Mucosa of rectum (tissue), 2 donors: Measurements from ENCODE around the gene CHN1.

Experiments
- H3K27ac ChIP-seq, 2 donors: one replicate each; pipeline ENCODE4 v1.7.0; 2013; ENCODE audit warnings: inconsistent platforms in 2 of 2, low read depth in 2 of 2, low read length in 2 of 2
- H3K27me3 ChIP-seq, 2 donors: one replicate each; pipeline ENCODE4 v1.7.0; 2013; ENCODE audit warnings: low read length in 2 of 2; ENCODE audit not compliant: control insufficient read depth in 2 of 2, insufficient read depth in 2 of 2
- H3K36me3 ChIP-seq, 2 donors: one replicate each; pipeline ENCODE4 v1.7.0; 2013; ENCODE audit warnings: low read length in 2 of 2; ENCODE audit not compliant: control insufficient read depth in 2 of 2, insufficient read depth in 2 of 2
- H3K4me1 ChIP-seq, 2 donors: one replicate each; pipeline ENCODE4 v1.7.0; 2013; ENCODE audit warnings: low read length in 2 of 2, mild to moderate bottlenecking in 1 of 2; ENCODE audit not compliant: control insufficient read depth in 2 of 2, insufficient read depth in 2 of 2
- H3K4me3 ChIP-seq, 2 donors: one replicate each; pipeline ENCODE4 v1.7.0; 2013; ENCODE audit warnings: low read length in 2 of 2
- H3K9ac ChIP-seq, 2 donors: one replicate each; pipeline ENCODE4 v1.7.0; 2013; ENCODE audit warnings: low read length in 2 of 2, low read depth in 1 of 2, mild to moderate bottlenecking in 1 of 2
- H3K9me3 ChIP-seq, 2 donors: one replicate each; pipeline ENCODE4 v1.7.0; 2013; ENCODE audit warnings: low read length in 2 of 2; ENCODE audit not compliant: control insufficient read depth in 2 of 2
- donor health status: healthy.
- donor health status: Normal muscosa, but diverticular disease.

The CHN1 gene

DNA sequence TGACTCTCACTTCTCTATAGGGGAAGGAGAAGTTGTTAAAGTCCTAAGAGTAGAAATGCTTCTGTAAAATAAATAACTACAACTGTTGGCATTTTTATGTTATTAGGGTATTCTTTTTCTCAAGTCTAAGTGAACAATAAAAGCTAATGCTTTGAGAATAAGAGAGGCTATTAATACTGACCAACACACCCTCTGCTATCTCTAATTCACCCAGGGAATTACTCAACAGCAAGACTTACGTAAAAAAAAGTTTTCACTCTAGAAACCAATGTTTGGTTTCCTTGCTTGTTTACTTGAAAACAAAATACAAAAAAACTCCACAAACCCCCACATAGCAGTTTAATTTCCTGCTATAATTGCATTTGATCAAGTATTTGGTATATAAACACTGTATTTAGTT is 25.2 kb downstream of the CHN1 start:
- Histone ChIP-seq H3K9me3 (no peaks in the 10 kb centered on the region), H3K36me3 (no peaks in the 10 kb centered on the region), H3K4me3 (no peak overlapping the region), H3K27me3 (no peaks in the 10 kb centered on the region), H3K9ac (no peak overlapping the region), H3K27ac (no peak overlapping the region), H3K4me1 (no peaks in the 10 kb centered on the region)

DNA sequence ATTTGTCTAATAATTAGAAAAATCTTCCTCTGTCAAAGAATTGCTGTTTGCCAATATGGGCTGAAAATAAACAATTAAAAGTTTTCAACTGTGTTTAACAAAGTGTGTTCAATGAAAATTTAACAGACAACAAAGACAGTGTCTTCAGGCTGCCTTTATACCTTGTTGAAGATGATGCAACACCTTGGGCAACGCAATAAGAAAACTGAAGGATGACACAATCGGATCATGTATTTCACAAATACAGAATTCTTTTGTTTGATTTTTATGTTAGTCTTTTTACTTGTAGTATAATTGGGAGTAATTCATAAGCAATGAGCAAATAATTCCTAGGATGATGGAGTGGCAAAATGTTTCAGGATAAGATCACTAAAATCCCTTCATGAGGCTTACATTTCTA is 27.8 kb downstream of the CHN1 start:
- Histone ChIP-seq H3K27me3 (no peaks in the 10 kb centered on the region), H3K9ac (no peak overlapping the region), H3K4me3 (no peak overlapping the region), H3K9me3 (no peaks in the 10 kb centered on the region), H3K27ac (no peak overlapping the region), H3K4me1 (peaks cover 2 to 3% of the 10 kb centered on the region in 2 donors), H3K36me3 (no peaks in the 10 kb centered on the region)

DNA sequence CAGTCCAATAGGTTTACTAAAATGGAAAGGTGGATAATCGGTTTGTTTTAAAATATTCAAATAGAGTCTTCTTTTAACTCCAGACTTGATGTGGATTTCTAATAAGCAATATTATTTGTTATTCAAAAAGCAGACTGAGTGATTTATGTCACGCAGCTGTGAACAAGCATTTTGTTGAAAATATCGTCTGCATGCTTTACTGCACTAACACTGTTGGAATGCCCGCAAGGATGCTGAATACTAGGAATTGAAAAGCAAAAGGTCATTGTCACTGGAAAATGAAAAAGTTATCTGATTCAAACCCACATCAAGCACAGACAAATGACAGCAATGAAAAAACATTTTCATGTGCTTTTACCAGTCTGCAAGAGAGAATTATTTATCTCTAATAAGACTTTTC is 31.1 kb downstream of the CHN1 start:
- no peak overlapping the region for H3K4me3 ChIP-seq
- H3K9ac ChIP-seq, result no peak overlapping the region
- no peaks in the 10 kb centered on the region for H3K27me3 ChIP-seq
- H3K36me3 ChIP-seq, result no peaks in the 10 kb centered on the region
- no peaks in the 10 kb centered on the region for H3K9me3 ChIP-seq
- H3K4me1 ChIP-seq, result peaks cover 3 to 8% of the 10 kb centered on the region in 2 donors
- no peak overlapping the region for H3K27ac ChIP-seq

GRCh38 chr2:174972924-174973323 is 32.3 kb downstream of the CHN1 start:
- no peak overlapping the region for H3K9ac ChIP-seq

GRCh38 chr2:174971868-174972781 is 33.1 kb downstream of the CHN1 start:
- Histone ChIP-seq H3K27me3 (no peaks in the 10 kb centered on the region), H3K4me1 (peaks cover 3 to 8% of the 10 kb centered on the region in 2 donors), H3K36me3 (no peaks in the 10 kb centered on the region), H3K9ac (no peak overlapping the region), H3K27ac (no peak overlapping the region), H3K9me3 (no peaks in the 10 kb centered on the region), H3K4me3 (no peak overlapping the region)

More at GRCh38 chr2:174972924-174973323, 32.3 kb downstream of the CHN1 start:
- peaks cover 3 to 8% of the 10 kb centered on the region in 2 donors for H3K4me1 ChIP-seq
- no peak overlapping the region for H3K27ac ChIP-seq
- no peaks in the 10 kb centered on the region for H3K36me3 ChIP-seq
- H3K4me3 ChIP-seq, result no peak overlapping the region
- H3K27me3 ChIP-seq, result no peaks in the 10 kb centered on the region
- H3K9me3 ChIP-seq, result no peaks in the 10 kb centered on the region

DNA sequence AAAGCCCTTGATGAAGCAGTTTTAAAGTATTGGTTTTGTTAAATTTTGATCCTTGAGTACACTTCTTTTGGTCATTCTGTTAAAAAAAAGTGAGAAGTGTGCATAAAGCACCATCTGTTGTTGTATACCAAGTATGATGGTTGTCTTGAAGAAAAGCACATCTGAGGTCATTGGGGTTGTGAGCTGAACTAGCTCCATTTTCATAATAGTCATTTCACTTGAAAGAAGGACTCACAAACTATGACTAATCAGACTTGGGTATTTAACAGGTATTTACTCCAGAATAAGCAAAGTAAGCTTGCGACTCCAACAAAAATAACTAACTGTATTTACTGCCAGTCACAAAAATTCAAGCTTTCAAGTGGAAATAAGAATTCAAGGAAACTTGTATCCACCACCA is 35.1 kb downstream of the CHN1 start:
- peaks cover 3 to 8% of the 10 kb centered on the region in 2 donors for H3K4me1 ChIP-seq

DNA sequence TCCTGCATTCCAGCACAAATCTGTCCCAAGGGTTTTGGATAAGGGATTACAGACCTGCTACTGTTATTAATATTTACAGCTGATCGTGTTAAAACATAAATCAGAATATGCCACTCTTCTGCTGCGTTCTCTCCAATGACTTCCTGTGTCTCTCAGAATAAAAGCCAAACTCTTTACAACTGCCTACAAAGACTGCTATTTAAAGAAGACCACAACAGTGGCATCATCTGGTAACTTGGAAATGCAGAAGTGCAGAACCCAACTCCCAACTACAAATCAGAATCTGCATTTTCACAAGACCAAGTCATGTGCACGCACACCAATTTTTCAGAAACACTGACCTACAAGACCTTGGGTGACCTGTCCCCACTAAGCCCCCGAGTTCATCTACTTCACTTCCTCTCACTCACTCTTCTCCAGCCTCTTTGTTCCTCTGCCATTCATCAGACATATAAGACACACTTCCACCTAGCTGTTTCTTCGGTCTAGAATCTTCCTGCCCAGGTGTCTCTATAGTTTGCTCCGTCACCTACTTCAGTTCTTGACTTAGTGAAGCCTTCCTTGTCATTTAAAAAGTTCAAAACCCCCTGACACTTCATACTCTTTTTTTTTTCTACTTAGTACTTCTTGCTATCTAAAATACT is 36.0 kb downstream of the CHN1 start:
- Histone ChIP-seq H3K4me1 (peaks cover 3 to 8% of the 10 kb centered on the region in 2 donors), H3K4me3 (no peak overlapping the region), H3K36me3 (no peaks in the 10 kb centered on the region), H3K9ac (no peak overlapping the region), H3K27me3 (no peaks in the 10 kb centered on the region), H3K27ac (no peak overlapping the region), H3K9me3 (no peaks in the 10 kb centered on the region)

More for the DNA sequence above, 35.1 kb downstream of the CHN1 start:
- Histone ChIP-seq H3K9me3 (no peaks in the 10 kb centered on the region), H3K27me3 (no peaks in the 10 kb centered on the region), H3K9ac (no peak overlapping the region), H3K4me3 (no peak overlapping the region), H3K27ac (no peak overlapping the region), H3K36me3 (no peaks in the 10 kb centered on the region)

GRCh38 chr2:174967691-174968260 is 37.4 kb downstream of the CHN1 start:
- no peak overlapping the region for H3K4me3 ChIP-seq
- H3K27ac ChIP-seq, result no peak overlapping the region
- peaks cover 0 to 8% of the 10 kb centered on the region in 2 donors for H3K4me1 ChIP-seq
- no peaks in the 10 kb centered on the region for H3K9me3 ChIP-seq
- H3K9ac ChIP-seq, result no peak overlapping the region
- H3K36me3 ChIP-seq, result no peaks in the 10 kb centered on the region
- H3K27me3 ChIP-seq, result no peaks in the 10 kb centered on the region

- Histone ChIP-seq H3K27ac (no peak overlapping the region), H3K9me3 (no peaks in the 10 kb centered on the region), H3K4me1 (peaks cover 0 to 4% of the 10 kb centered on the region in 2 donors), H3K27me3 (no peaks in the 10 kb centered on the region), H3K4me3 (no peak overlapping the region), H3K36me3 (no peaks in the 10 kb centered on the region), H3K9ac (no peak overlapping the region)
Observed at GRCh38 chr2:174967086-174967485, 38.1 kb downstream of the CHN1 start.
